ENCODE data around the gene NDUFB3.
"Not testable (repeated sequence)": the region's sequence is repeated elsewhere in the genome, so short reads cannot be mapped to it uniquely, and the experiment has no call there.

Gene NDUFB3

GRCh38 chr2:201071479-201072200 is at the start of gene NDUFB3, which contains the start of gene HYCC2:
NDUFB3 (plus strand) TSS chr2:201072001; CDS start chr2:201078883, 6,882 bp downstream.
HYCC2 (minus strand) TSS chr2:201071671; CDS start chr2:201024009, 47,662 bp downstream.
- peak; percentile 89 for DNase-seq

DNA sequence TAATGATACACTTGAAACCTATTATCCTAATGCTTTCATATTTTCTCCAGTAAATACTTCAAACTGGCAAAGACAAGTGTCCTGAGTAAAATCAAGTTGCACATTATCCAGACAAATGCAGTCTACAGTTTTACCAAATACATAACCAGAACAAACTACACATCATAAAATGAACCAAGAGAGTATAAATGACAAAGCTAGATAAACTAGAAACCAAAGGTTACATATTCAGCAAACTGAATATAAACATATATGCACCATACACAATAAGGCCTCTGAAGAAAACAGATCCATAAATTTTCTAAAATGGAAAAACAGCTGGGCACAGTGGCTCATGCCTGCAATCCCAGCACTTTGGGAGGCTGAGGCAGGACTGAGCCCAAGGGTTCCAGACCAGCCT is 47.3 kb upstream of the NDUFB3 start:
- no peak for DNase-seq

GRCh38 chr2:201034355-201034754 is 37.4 kb upstream of the NDUFB3 start:
- DNase-seq = not testable (repeated sequence)

DNA sequence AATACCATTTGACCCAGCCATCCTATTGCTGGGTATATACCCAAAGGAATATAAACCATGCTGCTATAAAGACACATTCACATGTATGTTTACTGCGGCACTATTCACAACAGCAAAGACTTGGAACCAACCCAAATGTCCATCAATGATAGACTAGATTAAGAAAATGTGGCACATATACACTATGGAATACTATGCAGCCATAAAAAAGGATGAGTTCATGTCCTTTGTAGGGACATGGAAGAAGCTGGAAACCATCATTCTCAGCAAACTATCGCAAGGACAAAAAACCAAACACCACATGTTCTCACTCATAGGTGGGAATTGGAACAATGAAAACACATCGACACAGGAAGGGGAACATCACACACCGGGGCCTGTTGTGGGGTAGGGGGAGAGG is 33.4 kb upstream of the NDUFB3 start:
- DNase-seq = not testable (repeated sequence)

- no peak for DNase-seq
These were observed 32.9 kb upstream of the NDUFB3 start for GRCh38 chr2:201038855-201039254.

GRCh38 chr2:201040867-201041628 is 30.8 kb upstream of the NDUFB3 start:
- DNase-seq = no peak

DNA sequence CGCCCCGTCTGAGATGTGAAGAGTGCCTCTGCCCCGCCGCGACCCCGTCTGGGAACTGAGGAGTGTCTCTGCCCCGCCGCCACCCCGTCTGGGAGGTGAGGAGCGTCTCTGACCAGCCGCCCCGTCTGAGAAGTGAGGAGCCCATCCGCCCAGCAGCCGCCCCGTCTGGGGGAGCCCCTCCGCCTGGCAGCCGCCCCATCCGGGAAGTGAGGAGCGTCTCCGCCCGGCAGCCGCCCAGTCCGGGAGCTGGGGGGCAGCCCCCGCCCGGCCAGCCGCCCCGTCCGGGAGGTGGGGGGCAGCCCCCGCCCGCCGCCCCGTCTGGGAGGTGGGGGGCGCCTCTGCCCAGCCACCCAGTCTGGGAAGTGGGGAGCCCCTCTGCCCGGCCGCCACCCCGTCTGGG is 29.4 kb upstream of the NDUFB3 start:
- not testable (repeated sequence) for DNase-seq

- DNase-seq = not testable (repeated sequence)
These were observed 28.8 kb upstream of the NDUFB3 start for GRCh38 chr2:201043050-201043449.

- no peak for DNase-seq
These were observed 24.9 kb upstream of the NDUFB3 start for GRCh38 chr2:201046881-201047280.

DNA sequence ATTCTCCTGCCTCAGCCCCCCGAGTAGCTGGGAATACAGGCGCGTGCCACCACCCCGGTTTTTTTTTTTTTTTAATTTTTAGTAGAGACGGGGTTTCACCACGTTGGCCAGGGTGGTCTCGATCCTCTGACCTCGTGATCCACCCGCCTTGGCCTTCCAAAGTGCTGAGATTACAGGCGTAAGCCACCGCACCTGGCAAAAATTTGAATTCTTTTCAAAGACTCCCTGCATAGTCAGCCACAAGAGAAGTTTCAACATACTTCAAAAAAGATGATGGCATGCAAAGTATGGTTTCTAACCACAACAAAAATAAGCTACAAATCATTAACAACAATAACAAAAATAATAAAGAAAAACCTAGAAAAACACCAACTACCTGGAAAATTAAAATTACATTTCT is 22.3 kb upstream of the NDUFB3 start:
- DNase-seq = no peak

DNA sequence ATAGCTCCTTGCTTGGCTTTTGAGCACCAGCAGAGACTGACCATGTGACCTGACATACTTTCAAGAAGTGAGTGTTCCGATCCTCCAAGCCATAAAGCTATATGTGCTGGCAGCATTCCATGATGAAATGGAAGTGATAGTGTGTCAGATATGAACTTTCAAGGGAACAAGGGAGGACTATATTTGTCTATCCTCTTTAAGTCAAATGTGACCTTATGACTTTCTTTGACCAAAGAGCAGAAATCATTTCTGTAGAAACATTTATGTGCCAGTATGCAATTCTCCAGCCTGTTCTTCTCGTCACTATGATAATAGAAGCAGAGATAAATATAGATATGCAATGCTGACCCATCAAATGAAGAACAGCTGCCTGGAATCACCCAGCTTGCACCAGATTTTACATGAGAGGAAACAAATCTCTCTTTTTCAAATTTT is 14.7 kb upstream of the NDUFB3 start:
- no peak for DNase-seq

DNA sequence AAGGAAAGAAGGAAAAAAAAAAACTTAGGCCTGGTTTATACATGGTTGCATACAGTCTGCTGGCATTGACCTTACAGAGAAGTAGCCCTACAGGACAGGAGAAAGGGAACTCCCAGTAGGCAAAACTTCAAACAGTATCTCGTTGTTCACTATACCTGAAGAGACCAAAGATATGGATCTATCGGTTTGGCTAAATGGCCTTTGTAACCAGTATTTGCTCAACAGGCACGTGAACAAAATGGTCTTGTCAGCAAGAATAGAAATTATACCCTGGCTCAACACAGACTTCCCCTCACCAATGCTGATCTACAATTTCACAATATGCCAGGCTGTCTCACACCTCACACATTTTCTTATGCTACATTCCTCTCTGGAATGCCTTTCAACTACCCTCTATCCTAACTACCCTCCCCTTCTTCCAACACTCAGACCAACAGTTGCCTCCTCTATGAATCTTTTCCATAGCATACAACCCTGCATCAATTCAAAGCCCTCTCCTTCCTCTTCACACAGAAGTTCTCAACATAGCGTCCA is 14.0 kb upstream of the NDUFB3 start:
- DNase-seq = no peak

DNA sequence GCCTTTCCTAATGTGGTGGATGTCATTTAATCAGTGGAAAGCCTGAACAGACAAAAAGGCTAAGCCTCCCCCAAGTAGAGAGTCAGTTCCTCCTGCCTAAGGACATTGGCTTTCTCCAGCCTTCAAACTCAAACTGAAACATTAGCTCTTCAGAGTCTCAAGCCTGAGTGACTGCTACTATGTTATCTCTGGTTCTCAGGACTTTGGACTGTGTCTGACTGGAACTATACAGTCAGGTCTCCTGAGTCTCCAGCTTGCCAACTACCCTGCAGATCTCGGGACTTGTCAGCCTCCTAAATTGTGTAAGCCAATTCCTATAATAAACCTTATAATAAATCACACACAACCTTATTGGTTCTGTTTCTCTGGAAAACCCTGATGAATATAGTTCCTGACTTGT is 12.9 kb upstream of the NDUFB3 start:
- no peak for DNase-seq

- no peak for DNase-seq
These were observed 11.6 kb upstream of the NDUFB3 start for GRCh38 chr2:201059961-201060755.

- DNase-seq = not testable (repeated sequence)
These were observed 8.3 kb upstream of the NDUFB3 start for GRCh38 chr2:201063516-201063915.

DNA sequence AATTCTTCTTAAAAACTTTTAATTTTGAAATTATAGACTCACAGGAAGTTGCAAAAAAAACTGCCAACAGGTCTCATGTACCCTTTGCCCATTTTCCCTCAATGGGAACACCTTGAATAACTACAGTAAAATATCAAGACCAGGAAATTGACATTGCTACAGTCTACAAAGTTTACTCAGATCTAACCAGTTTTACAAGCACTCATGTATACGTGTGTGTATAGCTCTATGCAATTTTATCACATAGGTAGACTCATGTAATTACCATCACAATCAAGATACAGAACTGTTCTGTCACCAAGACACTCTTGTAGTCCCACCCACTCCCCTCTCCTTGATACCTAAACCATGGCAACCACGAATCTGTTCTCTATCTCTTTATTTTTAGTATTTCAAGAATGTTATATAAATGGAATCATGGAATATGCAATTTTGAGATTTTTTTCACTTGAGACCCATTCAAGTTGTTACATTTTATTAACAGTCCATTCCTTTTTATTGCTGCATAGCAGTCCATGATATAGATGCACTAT is 6.9 kb upstream of the NDUFB3 start:
- no peak for DNase-seq

DNA sequence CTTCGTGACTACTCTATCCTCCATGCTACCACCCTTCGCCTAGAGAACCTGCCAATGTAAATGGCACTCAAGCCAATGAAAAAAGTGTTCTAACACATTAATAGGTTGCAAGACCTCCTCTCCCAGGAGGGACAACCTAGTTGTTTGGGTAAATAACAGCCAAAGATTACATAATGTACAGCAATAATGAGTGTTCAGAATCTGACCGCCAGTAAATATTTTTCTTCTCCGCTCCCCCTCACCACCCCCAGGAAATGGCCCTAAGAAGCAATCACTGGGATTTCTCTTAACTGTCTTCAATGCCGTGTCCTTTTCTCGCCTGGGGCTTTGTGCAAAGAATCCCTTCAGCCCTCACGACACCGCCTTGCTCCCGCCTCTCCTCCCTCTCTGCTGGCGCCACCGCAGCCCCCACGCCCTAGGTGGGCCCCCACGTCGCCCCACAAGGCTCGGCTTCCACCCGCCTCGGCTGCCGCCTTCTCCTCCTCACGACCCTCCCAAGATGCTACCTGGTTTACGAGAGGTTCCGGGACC is 788 bp upstream of the NDUFB3 start:
- no peak for DNase-seq

GRCh38 chr2:201072201-201072530 is 365 bp downstream of the NDUFB3 start:
- no peak for DNase-seq

DNA sequence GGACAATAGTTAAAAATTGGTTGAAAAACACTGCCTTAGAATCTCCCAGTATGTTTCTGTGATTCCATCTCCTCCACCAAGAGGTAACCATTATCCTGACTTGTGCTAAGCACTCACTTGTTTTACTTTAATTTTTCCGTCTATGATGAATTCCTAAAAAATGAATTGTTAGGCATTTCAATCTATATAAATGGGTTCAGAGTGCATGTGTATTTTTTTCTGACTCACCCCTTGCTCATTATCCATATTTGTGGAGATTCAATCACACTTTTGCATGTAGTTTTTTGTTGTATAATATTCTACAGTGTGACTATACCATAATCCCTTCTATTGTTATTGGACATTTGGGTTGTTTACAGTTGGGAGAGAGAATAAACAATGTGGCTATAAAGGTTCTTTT is 1.3 kb downstream of the NDUFB3 start:
- no peak for DNase-seq

GRCh38 chr2:201074996-201075395 is 3.2 kb downstream of the NDUFB3 start:
- no peak for DNase-seq

GRCh38 chr2:201084863-201085262 is 13.1 kb downstream of the NDUFB3 start:
- DNase-seq = no peak

GRCh38 chr2:201090574-201090973 is 18.8 kb downstream of the NDUFB3 start:
- DNase-seq = no peak

GRCh38 chr2:201093573-201093972 is 21.8 kb downstream of the NDUFB3 start:
- no peak for DNase-seq
